Keratinocyte (primary cell): Measurements from ENCODE around the gene MCF2L2. TPM values are rescaled to one million over a fixed set of nuclear protein-coding genes. Genes with fewer than 3 reads are reported as not detected.

Source experiments
- DNase-seq: peaks from one replicate; pipeline ENCODE4 v3.0.0-alpha.2; 2011; ENCODE audit warnings: low read depth, missing footprints, low spot score
- FAIRE-seq: peaks from 2 replicates; lab custom pipeline; 2011; peaks lifted over from hg19 to GRCh38; lab: Jason Lieb, UNC
- H2AFZ ChIP-seq: 2 replicates; pipeline ENCODE4 v1.6.0; 2012; ENCODE audit warnings: low read length, control low read depth, inconsistent platforms; ENCODE audit not compliant: control insufficient read depth
- H3K27ac ChIP-seq: 2 replicates; pipeline ENCODE4 v1.5.1; 2011; ENCODE audit warnings: low read length; ENCODE audit not compliant: control insufficient read depth, insufficient read depth
- H3K27me3 ChIP-seq: 3 replicates; pipeline ENCODE4 v1.6.0; 2011; ENCODE audit warnings: low read length; ENCODE audit not compliant: control insufficient read depth, insufficient read depth; ENCODE audit errors: extremely low read depth
- H3K36me3 ChIP-seq, 2 experiments: 2 replicates in 1 of 2; 3 replicates in 1 of 2; pipeline ENCODE4 v1.5.1; 2011; ENCODE audit warnings: low read length in 2 of 2, mild to moderate bottlenecking in 1 of 2; ENCODE audit not compliant: control insufficient read depth in 2 of 2, insufficient read depth in 2 of 2; ENCODE audit errors: extremely low read depth in 1 of 2
- H3K4me1 ChIP-seq: 3 replicates; pipeline ENCODE4 v1.5.1; 2011; ENCODE audit warnings: low read length; ENCODE audit not compliant: control insufficient read depth, insufficient read depth; ENCODE audit errors: extremely low read depth
- H3K4me2 ChIP-seq: 3 replicates; pipeline ENCODE4 v1.6.0; 2011; ENCODE audit warnings: low read depth, low read length; ENCODE audit not compliant: control insufficient read depth, insufficient read depth; ENCODE audit errors: extremely low read depth
- H3K4me3 ChIP-seq, 3 experiments: fragments of 200-600 bp in 1 of 3; sonication (generic) in 1 of 3; 2 replicates in 2 of 3; 3 replicates in 1 of 3; pipeline ENCODE4 v1.5.1; 2011 to 2016; ENCODE audit warnings: low read length in 3 of 3, mild to moderate bottlenecking in 3 of 3, control low read depth in 2 of 3, inconsistent platforms in 1 of 3, low read depth in 1 of 3, mixed read lengths in 1 of 3, mixed run types in 1 of 3, moderate library complexity in 1 of 3; ENCODE audit not compliant: control insufficient read depth in 2 of 3, insufficient read depth in 2 of 3; ENCODE audit errors: extremely low read depth in 1 of 3
- H3K79me2 ChIP-seq: 2 replicates; pipeline ENCODE4 v1.6.0; 2012; ENCODE audit warnings: low read length; ENCODE audit not compliant: control insufficient read depth, insufficient read depth
- H3K9ac ChIP-seq: 3 replicates; pipeline ENCODE4 v1.6.0; 2011; ENCODE audit warnings: low read length; ENCODE audit not compliant: control insufficient read depth, insufficient read depth; ENCODE audit errors: extremely low read depth
- H3K9me1 ChIP-seq: 3 replicates; pipeline ENCODE4 v1.6.0; 2011; ENCODE audit warnings: low read length; ENCODE audit not compliant: control insufficient read depth, insufficient read depth; ENCODE audit errors: extremely low read depth
- H3K9me3 ChIP-seq: 2 replicates; pipeline ENCODE4 v1.5.1; 2012; ENCODE audit warnings: low read depth, low read length; ENCODE audit not compliant: control insufficient read depth
- H4K20me1 ChIP-seq: 3 replicates; pipeline ENCODE4 v1.6.0; 2011; ENCODE audit warnings: low read length; ENCODE audit not compliant: control insufficient read depth, insufficient read depth; ENCODE audit errors: extremely low read depth
- EZH2 ChIP-seq: IDR thresholded peaks from one replicate; pipeline ENCODE4 v1.6.1; 2012; ENCODE audit warnings: inconsistent platforms, mild to moderate bottlenecking, low read length, moderate library complexity
- dilution Hi-C: fragments of 300-500 bp; cut with MboI; formaldehyde crosslinking; loops from one replicate; pipeline ENCODE4 v1.7.0; 2020; ENCODE audit warnings: low sequenced_read_pairs; ENCODE audit not compliant: extremely low pct_ligation_motif_present
- polyA plus RNA-seq, 5 experiments: library from polyadenylated mRNA; depleted of rRNA in 3 of 5; stranded (reverse) in 3 of 5; stranded (forward) in 1 of 5; unstranded in 1 of 5; fragments of >200 nt; gene quantifications; 1 replicate in 1 of 5; 2 replicates in 3 of 5; 3 replicates in 1 of 5; pipeline versions ENCODE4 v1.2.1 to v1.2.3, GENCODE V29; 2011 to 2012; ENCODE audit warnings: missing spikeins in 2 of 5, low read depth in 1 of 5, low replicate concordance in 1 of 5
- TF ChIP-seq, protein P1 (sequence below), 3 experiments: IDR thresholded peaks in 1 of 3; conservative IDR thresholded peaks in 1 of 3; optimal IDR thresholded peaks in 1 of 3; 2 replicates in 2 of 3; 3 replicates in 1 of 3; pipeline versions ENCODE3 to v1.5.1; 2011; ENCODE audit warnings: low read length in 3 of 3, mild to moderate bottlenecking in 3 of 3, moderate library complexity in 2 of 3, control low read depth in 1 of 3, inconsistent platforms in 1 of 3; ENCODE audit not compliant: insufficient read depth in 2 of 3; ENCODE audit errors: extremely low read depth in 1 of 3

The MCF2L2 gene
- polyA plus RNA-seq, 1 donor (not counting 4 experiments of a cell fraction or from before 2014, with no cell fraction given), result 0.26 TPM

DNA sequence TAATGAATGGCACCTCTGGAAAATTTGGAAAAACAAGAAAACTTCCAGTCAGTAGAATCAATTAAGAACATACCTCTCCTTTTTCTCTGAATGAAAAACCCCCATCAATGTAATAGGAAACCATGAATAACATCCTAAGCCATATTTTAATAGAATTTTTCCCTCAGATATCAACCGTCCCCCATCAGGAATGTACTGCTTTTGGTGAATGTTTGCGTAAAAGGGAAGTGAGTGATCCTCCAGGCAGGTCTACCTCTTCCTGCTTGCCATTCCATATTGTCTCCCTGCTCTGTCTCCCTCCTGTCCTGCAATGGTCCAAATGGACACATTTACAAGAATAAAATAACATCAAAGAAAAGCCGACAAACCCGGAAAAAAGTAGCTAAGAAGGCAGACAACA lies 296.7 kb downstream of the MCF2L2 start:
- DNase-seq, result no peak
- H2AFZ ChIP-seq, result no peak overlapping the region

DNA sequence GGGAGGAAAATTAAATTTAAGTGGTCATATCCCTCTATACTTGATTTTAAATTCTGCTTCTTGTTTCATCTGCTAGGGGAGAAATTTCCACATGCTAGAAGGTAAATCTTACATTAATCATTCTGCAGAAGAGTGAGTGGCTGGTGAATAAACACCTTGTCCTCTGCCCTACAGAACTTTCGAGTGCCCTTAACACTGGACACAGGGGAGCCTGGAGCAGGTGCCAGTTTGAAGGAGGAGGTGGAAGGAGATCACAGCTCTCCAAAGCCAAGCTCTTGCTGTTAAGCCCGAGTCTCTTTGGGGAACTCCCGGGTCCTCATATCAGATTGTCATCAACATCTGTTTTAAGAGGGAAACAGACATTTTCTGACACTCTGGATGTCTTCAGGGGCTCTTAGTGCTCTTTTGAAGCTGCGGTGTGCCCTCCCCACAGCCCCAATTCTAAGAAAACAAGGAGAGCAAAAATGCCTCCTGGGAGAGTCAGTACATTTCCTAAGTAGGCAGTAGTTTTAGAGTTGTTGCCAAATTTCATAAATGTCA lies 297.2 kb downstream of the MCF2L2 start:
- no peak overlapping the region for H3K9ac ChIP-seq
- no peaks in the 10 kb centered on the region for H3K36me3 ChIP-seq
- no peaks in the 10 kb centered on the region for H4K20me1 ChIP-seq
- no peaks in the 10 kb centered on the region for H3K27me3 ChIP-seq
- no peaks in the 10 kb centered on the region for H3K9me3 ChIP-seq
- no peak for DNase-seq
- FAIRE-seq, result no peak
- H3K9me1 ChIP-seq, result no peaks in the 10 kb centered on the region
- TF ChIP-seq EZH2, result no peak
- TF ChIP-seq, protein P1, sequence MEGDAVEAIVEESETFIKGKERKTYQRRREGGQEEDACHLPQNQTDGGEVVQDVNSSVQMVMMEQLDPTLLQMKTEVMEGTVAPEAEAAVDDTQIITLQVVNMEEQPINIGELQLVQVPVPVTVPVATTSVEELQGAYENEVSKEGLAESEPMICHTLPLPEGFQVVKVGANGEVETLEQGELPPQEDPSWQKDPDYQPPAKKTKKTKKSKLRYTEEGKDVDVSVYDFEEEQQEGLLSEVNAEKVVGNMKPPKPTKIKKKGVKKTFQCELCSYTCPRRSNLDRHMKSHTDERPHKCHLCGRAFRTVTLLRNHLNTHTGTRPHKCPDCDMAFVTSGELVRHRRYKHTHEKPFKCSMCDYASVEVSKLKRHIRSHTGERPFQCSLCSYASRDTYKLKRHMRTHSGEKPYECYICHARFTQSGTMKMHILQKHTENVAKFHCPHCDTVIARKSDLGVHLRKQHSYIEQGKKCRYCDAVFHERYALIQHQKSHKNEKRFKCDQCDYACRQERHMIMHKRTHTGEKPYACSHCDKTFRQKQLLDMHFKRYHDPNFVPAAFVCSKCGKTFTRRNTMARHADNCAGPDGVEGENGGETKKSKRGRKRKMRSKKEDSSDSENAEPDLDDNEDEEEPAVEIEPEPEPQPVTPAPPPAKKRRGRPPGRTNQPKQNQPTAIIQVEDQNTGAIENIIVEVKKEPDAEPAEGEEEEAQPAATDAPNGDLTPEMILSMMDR (optimal IDR thresholded peaks at IDR 0.05 in 1 of 3, IDR thresholded peaks at IDR 0.05 in 1 of 3, conservative IDR thresholded peaks at IDR 0.05 in 1 of 3; ENCODE audit: extremely low read depth in 1 of 3, insufficient read depth in 2 of 3, low read length in 3 of 3), result no peak
- no peak overlapping the region for H3K4me3 ChIP-seq
- no peak overlapping the region for H3K4me2 ChIP-seq
- no peak overlapping the region for H2AFZ ChIP-seq
- dilution Hi-C loops, result no loop called here
- H3K79me2 ChIP-seq, result no peaks in the 10 kb centered on the region
- no peaks in the 10 kb centered on the region for H3K4me1 ChIP-seq
- no peak overlapping the region for H3K27ac ChIP-seq

More for the DNA sequence above, 296.7 kb downstream of the MCF2L2 start:
- Histone ChIP-seq H3K27ac (no peak overlapping the region), H3K79me2 (no peaks in the 10 kb centered on the region), H3K4me1 (no peaks in the 10 kb centered on the region), H3K4me3 (no peak overlapping the region), H3K9me1 (no peaks in the 10 kb centered on the region), H3K9ac (no peak overlapping the region), H3K36me3 (no peaks in the 10 kb centered on the region), H3K4me2 (no peak overlapping the region), H3K9me3 (no peaks in the 10 kb centered on the region), H4K20me1 (no peaks in the 10 kb centered on the region), H3K27me3 (no peaks in the 10 kb centered on the region)
- TF ChIP-seq EZH2, result no peak
- TF ChIP-seq, protein P1 (optimal IDR thresholded peaks at IDR 0.05 in 1 of 3, IDR thresholded peaks at IDR 0.05 in 1 of 3, conservative IDR thresholded peaks at IDR 0.05 in 1 of 3; ENCODE audit: extremely low read depth in 1 of 3, insufficient read depth in 2 of 3, low read length in 3 of 3), result no peak
- no peak for FAIRE-seq
- dilution Hi-C loops, result no loop called here
